Measurements from ENCODE around the gene L3MBTL1. TPM values are rescaled to one million over a fixed set of nuclear protein-coding genes. Genes with fewer than 3 reads are reported as not detected.

L3MBTL1 gene
- polyA plus RNA-seq, 1 donor: 18.8 TPM

DNA sequence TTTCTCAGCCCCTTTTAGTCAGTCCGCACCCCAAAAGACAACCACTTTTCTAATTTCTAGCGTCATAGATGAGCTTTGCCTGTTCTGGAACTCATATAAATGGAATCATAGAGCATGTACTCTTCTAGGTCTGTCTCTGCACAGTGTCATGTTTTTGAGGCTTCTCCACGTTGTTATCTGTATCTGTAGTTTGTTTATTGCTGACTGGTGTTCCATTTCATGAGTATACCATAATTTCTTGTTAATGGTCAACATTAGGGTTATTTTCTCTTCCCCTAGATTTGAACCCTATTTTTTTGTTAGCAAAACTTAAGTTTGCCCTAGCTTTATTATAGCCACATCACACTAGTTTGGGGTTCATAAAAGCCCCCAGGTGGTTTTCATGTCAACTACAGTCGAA lies 35.2 kb downstream of the L3MBTL1 start:
- Histone ChIP-seq H3K4me3 (ENCODE audit: low read length) (no peak overlapping the region), H3K4me1 (ENCODE audit: control insufficient read depth, insufficient read depth, low read length) (peaks cover 3% of the 10 kb centered on the region), H3K27me3 (ENCODE audit: control insufficient read depth, insufficient read depth, low read length) (no peaks in the 10 kb centered on the region), H3K9me3 (ENCODE audit: control insufficient read depth, low read depth, low read length) (peaks cover 9% of the 10 kb centered on the region), H3K27ac (ENCODE audit: low read length) (no peak overlapping the region), H3K36me3 (ENCODE audit: control insufficient read depth, insufficient read depth, low read length) (peaks cover 25% of the 10 kb centered on the region)
- 50% methylated on average over 1 of the region's 4 CpGs for WGBS (ENCODE audit: insufficient coverage, low lambda C conversion rate)
- no peak for DNase-seq

DNA sequence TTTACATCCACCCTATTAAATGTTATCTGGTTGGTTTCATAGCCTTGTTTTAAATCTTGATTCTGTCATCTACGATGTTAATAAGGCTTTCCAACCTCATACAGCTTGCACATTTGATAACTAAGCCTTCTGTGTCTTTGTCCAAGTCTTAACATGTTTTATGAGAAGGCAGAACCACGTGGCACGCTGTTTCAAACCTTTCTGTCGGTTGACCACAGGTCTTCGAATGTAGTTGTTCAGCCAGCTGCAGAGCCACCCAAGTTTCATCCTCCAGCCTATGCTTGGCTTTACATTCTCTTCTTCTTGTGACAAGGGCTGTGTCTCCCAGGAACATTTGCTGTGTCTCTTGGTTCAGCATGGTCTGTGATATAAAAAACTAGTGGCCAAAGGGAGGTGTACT lies 35.6 kb downstream of the L3MBTL1 start:
- Histone ChIP-seq H3K27ac (ENCODE audit: low read length) (no peak overlapping the region), H3K9me3 (ENCODE audit: control insufficient read depth, low read depth, low read length) (peaks cover 12% of the 10 kb centered on the region), H3K4me3 (ENCODE audit: low read length) (no peak overlapping the region), H3K27me3 (ENCODE audit: control insufficient read depth, insufficient read depth, low read length) (no peaks in the 10 kb centered on the region), H3K4me1 (ENCODE audit: control insufficient read depth, insufficient read depth, low read length) (peaks cover 3% of the 10 kb centered on the region), H3K36me3 (ENCODE audit: control insufficient read depth, insufficient read depth, low read length) (peaks cover 25% of the 10 kb centered on the region)
- DNase-seq: no peak
- WGBS (ENCODE audit: insufficient coverage, low lambda C conversion rate): 88% methylated on average over 1 of the region's 5 CpGs

DNA sequence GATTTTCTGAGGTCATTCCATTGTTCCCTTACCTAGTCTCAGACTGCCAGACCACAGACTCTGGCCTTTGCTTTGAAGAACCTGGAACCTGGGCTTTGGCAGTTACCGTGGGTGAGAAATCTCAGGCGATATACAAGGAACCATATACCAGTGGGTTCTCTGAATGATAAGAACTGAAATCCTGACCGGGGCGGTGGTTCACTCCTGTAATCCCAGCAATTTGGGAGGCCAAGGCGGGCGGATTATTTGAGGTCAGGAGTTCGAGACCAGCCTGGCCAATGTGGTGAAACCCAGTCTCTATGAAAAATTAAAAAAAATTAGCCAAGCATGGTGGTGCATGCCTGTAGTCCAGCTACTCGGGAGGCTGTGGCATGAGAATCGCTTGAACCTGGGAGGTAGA lies 37.0 kb downstream of the L3MBTL1 start:
- Histone ChIP-seq H3K36me3 (ENCODE audit: control insufficient read depth, insufficient read depth, low read length) (peaks cover 22% of the 10 kb centered on the region), H3K9me3 (ENCODE audit: control insufficient read depth, low read depth, low read length) (peaks cover 12% of the 10 kb centered on the region), H3K4me3 (ENCODE audit: low read length) (no peak overlapping the region), H3K27ac (ENCODE audit: low read length) (no peak overlapping the region), H3K4me1 (ENCODE audit: control insufficient read depth, insufficient read depth, low read length) (peaks cover 6% of the 10 kb centered on the region), H3K27me3 (ENCODE audit: control insufficient read depth, insufficient read depth, low read length) (no peaks in the 10 kb centered on the region)
- no CpG with 5 or more reads among the region's 9 CpGs for WGBS (ENCODE audit: insufficient coverage, low lambda C conversion rate)
- DNase-seq: no peak

DNA sequence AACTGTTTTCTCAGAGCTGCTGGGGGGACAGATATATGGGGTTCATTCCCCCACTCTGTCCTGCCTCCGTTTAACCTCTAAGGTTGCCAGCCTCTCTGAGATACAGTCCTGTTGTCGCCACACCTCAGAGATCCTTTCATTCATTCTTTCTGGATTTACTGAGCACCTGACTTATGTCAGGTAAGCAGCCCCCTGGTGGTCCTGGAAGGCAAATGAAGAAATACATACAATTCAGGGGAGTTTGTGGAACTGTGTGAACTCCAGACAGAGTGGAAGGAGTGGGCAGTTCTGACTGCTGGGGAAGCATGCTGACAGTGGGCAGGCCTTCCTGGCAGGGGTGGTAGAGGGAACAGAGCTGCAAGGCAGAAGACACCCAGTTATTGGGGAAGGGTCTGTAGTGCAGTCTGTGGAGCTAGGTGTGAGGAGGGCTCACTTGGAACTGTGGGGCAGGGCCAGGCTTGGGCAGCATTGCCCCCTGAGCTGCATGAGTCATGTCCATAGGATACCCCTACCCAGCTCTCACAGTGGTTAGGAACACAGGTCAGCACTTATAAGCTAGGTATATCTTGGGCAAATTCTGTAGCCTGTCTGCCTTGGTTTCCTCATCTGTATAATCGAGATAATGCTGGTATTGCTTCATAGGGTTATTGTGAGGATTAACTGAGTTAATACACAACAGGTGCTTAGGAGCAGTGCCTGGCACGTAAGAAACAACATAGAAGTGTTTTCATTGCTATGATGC lies 38.5 kb downstream of the L3MBTL1 start:
- Histone ChIP-seq H3K27ac (ENCODE audit: low read length) (no peak overlapping the region), H3K27me3 (ENCODE audit: control insufficient read depth, insufficient read depth, low read length) (no peaks in the 10 kb centered on the region), H3K36me3 (ENCODE audit: control insufficient read depth, insufficient read depth, low read length) (peaks cover 12% of the 10 kb centered on the region), H3K4me1 (ENCODE audit: control insufficient read depth, insufficient read depth, low read length) (peaks cover 17% of the 10 kb centered on the region), H3K4me3 (ENCODE audit: low read length) (no peak overlapping the region), H3K9me3 (ENCODE audit: control insufficient read depth, low read depth, low read length) (peaks cover 12% of the 10 kb centered on the region)
- no CpG with 5 or more reads among the region's 4 CpGs for WGBS (ENCODE audit: insufficient coverage, low lambda C conversion rate)
- no peak for DNase-seq

DNA sequence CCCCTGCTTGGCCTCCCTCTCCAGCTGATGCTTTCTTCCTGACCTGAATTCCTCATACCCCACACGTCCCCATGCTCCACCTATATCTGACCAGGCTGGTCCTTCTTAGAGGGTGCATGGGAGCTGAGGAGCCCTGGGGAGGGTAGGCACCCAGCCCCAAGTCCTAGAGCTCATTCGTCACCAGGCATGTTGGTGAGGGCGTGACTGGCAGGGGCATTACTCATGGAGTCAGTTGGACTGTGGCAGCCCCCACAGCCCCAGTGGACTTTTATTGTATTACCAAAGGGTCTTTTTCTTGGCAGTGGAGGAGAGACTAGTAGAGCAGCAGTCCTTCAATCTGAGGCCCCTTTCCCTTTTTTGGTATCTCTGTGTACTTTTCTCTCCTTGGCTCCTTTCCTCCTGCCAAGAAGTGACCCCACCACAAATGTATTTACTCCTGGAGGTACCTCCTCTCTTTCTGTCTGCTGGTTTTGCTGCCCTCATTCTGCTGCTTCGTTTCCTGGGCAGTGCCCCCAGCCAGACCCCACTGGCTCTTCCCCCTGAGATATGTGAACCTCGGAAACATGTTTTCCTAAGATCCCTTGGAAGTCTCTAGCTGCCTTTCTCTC lies 40.9 kb downstream of the L3MBTL1 start:
- no peak for DNase-seq
- no CpG with 5 or more reads among the region's 5 CpGs for WGBS (ENCODE audit: insufficient coverage, low lambda C conversion rate)
- peaks cover 12% of the 10 kb centered on the region for H3K36me3 ChIP-seq (ENCODE audit: control insufficient read depth, insufficient read depth, low read length)

DNA sequence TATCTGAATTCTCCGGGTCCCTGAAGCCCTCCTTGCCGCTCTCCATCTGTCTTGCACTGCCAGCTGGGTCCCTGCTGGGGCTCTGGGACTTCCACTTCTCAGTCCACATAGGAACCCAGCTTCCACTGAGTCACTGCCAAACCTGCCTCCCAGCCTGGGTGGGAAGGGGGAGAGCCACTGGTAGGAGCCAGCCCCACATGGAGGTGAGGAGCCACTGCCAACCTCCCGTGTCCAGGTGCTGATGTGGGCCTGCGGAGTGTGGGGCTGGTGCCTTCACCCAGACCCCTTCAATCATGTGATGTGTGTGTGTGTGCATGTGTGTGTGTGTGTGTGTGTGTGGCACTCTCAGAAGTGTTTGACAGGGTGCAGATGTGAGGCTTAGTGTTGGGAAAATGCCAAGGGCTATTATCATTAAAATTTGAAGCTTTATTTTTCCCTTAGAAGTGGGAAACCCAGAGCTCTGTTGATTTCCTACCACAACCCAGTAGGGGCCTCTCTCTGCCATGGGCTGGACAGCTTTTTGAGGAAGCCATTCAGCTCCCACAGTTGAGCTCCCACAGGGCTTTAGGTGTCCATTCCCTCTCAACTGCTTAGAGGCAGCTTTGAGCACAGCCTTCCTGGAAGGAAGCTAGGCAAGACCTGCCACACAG lies 42.0 kb downstream of the L3MBTL1 start:
- Histone ChIP-seq H3K4me3 (ENCODE audit: low read length) (no peak overlapping the region), H3K27me3 (ENCODE audit: control insufficient read depth, insufficient read depth, low read length) (no peaks in the 10 kb centered on the region), H3K9me3 (ENCODE audit: control insufficient read depth, low read depth, low read length) (peaks cover 12% of the 10 kb centered on the region), H3K4me1 (ENCODE audit: control insufficient read depth, insufficient read depth, low read length) (peaks cover 14% of the 10 kb centered on the region), H3K27ac (ENCODE audit: low read length) (no peak overlapping the region), H3K36me3 (ENCODE audit: control insufficient read depth, insufficient read depth, low read length) (peaks cover 6% of the 10 kb centered on the region)
- DNase-seq: no peak
- 100% methylated on average over 1 of the region's 4 CpGs for WGBS (ENCODE audit: insufficient coverage, low lambda C conversion rate)

More for the DNA sequence above, 40.9 kb downstream of the L3MBTL1 start:
- H3K27ac ChIP-seq (ENCODE audit: low read length): no peak overlapping the region
- no peaks in the 10 kb centered on the region for H3K27me3 ChIP-seq (ENCODE audit: control insufficient read depth, insufficient read depth, low read length)
- H3K4me3 ChIP-seq (ENCODE audit: low read length): no peak overlapping the region
- H3K9me3 ChIP-seq (ENCODE audit: control insufficient read depth, low read depth, low read length): peaks cover 12% of the 10 kb centered on the region
- H3K4me1 ChIP-seq (ENCODE audit: control insufficient read depth, insufficient read depth, low read length): peaks cover 14% of the 10 kb centered on the region

DNA sequence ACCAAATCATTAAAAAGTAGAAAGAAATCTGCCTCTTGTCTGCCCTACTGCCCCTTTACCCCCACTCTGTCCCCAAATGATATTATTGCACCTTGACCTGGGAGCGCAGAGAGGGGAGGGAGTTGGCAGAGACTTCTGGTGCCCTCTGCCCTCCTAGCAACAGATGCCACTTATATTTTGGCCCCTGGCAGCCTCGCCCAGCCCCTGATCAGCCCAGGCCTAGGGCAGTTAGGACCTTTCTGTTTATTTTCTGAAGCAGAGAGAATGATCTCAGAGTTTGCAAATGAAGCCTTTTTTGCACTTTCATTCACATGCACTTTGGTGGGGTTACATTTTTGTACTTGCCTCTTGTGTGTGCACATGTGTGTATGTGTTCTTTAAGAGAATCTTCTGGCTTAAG lies 43.0 kb downstream of the L3MBTL1 start:
- Histone ChIP-seq H3K4me3 (ENCODE audit: low read length) (no peak overlapping the region), H3K36me3 (ENCODE audit: control insufficient read depth, insufficient read depth, low read length) (peaks cover 4% of the 10 kb centered on the region), H3K9me3 (ENCODE audit: control insufficient read depth, low read depth, low read length) (peaks cover 12% of the 10 kb centered on the region), H3K27me3 (ENCODE audit: control insufficient read depth, insufficient read depth, low read length) (no peaks in the 10 kb centered on the region), H3K27ac (ENCODE audit: low read length) (no peak overlapping the region), H3K4me1 (ENCODE audit: control insufficient read depth, insufficient read depth, low read length) (peaks cover 16% of the 10 kb centered on the region)
- peak in 1 of 2 donors; percentile 38 for DNase-seq
- WGBS (ENCODE audit: insufficient coverage, low lambda C conversion rate): no CpG with 5 or more reads among the region's 2 CpGs

DNA sequence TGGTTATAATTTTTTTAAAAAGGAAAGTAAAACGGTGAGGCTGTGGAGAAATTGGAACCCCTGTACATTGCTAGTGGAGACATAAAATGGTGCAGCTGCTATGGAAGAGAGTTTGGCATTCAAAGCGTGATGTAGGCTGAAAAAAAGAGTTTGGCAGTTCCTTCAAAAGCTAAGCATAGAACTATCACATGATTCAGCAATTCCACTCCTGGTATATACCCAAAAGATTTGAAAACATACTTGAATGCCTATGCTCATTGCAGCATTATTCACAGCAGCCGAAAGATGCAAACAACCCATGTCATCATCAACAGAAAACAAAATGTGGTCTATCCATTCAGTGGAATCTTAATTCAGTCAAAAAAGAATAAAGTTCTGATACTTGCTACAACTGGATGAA lies 46.9 kb downstream of the L3MBTL1 start:
- Histone ChIP-seq H3K27me3 (ENCODE audit: control insufficient read depth, insufficient read depth, low read length) (no peaks in the 10 kb centered on the region), H3K27ac (ENCODE audit: low read length) (no peak overlapping the region), H3K36me3 (ENCODE audit: control insufficient read depth, insufficient read depth, low read length) (no peaks in the 10 kb centered on the region), H3K4me3 (ENCODE audit: low read length) (no peak overlapping the region), H3K9me3 (ENCODE audit: control insufficient read depth, low read depth, low read length) (no peaks in the 10 kb centered on the region), H3K4me1 (ENCODE audit: control insufficient read depth, insufficient read depth, low read length) (peaks cover 39% of the 10 kb centered on the region)
- DNase-seq: no peak
- WGBS (ENCODE audit: insufficient coverage, low lambda C conversion rate): 83% methylated on average over 1 of the region's 3 CpGs

DNA sequence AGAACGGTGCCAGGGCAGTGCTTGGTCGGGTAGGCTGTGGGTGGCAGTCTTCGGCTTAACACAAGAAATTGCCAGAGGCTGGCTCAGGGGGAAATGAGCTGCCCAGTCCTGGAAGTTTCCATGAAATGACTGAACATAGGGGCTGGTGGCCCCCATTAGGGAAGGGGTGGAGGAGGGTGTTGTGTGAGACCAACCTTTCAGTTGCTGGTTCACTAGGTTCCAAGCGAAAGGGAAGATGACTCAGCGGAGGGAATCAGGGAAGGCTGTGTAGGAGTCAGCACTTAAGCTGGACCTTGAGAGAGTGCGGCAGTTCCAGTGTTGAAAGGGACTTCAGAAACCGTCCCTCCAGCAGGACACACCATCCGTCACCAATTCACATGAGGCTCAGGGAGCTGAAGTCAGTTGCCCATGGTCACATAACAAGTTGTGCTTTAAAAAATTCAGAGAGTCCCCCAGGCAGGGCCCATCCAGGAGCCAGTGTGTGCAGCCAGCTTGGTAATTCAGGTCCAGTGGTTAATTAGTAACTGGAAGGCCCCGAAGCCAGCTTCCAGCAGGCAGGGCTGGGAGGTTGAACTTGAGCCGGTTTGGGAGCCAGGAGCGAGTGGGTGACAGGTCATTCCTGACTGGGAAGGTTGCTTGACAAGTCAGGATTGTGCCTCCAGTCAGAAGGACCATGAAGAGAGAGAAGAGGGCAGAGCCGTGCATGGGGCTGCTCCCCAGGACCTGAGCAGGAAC lies 51.1 kb downstream of the L3MBTL1 start, which contains the start of gene SGK2:
TSS of gene SGK2 (plus strand) at position 616 of the 735 bp plus-strand sequence. CDS start 7,469 bp downstream, outside the sequence.
- no peaks in the 10 kb centered on the region for H3K27me3 ChIP-seq (ENCODE audit: control insufficient read depth, insufficient read depth, low read length)
- H3K4me3 ChIP-seq (ENCODE audit: low read length): peak within 1 kb of the TSS; percentile 8
- H3K27ac ChIP-seq (ENCODE audit: low read length): peak within 1 kb of the TSS; percentile 94
- peak; percentile 83 to 94 for DNase-seq
- H3K9me3 ChIP-seq (ENCODE audit: control insufficient read depth, low read depth, low read length): no peaks in the 10 kb centered on the region
- H3K4me1 ChIP-seq (ENCODE audit: control insufficient read depth, insufficient read depth, low read length): peaks cover 31% of the 10 kb centered on the region
- H3K36me3 ChIP-seq (ENCODE audit: control insufficient read depth, insufficient read depth, low read length): no peaks in the 10 kb centered on the region
- no CpG with 5 or more reads among the region's 12 CpGs for WGBS (ENCODE audit: insufficient coverage, low lambda C conversion rate)

All from large intestine (tissue), 3 donors.